Spleen (tissue), 11 donors: Measurements from ENCODE around the gene ARHGEF12. TPM values are rescaled to one million over a fixed set of nuclear protein-coding genes. Genes with fewer than 3 reads are reported as not detected.

Experiments used
- DNase-seq: peaks from one replicate; pipeline ENCODE4 v3.0.0-alpha.2; 2020
- H3K27ac ChIP-seq, 8 donors: fragments of 200-600 bp; sonication (generic) in 7 of 8; 1 replicate in 4 of 8; 2 replicates in 4 of 8; pipeline versions ENCODE4 v1.5.0 to v1.8.0; 2016 to 2021; ENCODE audit warnings: inconsistent platforms in 4 of 8, mild to moderate bottlenecking in 4 of 8, moderate library complexity in 1 of 8
- H3K27me3 ChIP-seq, 7 donors: fragments of 200-600 bp; sonication (generic) in 6 of 7; replicated peaks in 1 of 7; 1 replicate in 4 of 7; 2 replicates in 3 of 7; pipeline versions ENCODE4 v1.5.0 to v1.8.0; 2016 to 2021; ENCODE audit warnings: inconsistent platforms in 3 of 7, mild to moderate bottlenecking in 1 of 7
- H3K36me3 ChIP-seq, 6 donors: fragments of 200-600 bp; sonication (generic) in 5 of 6; 1 replicate in 4 of 6; 2 replicates in 2 of 6; pipeline versions ENCODE4 v1.5.0 to v1.8.0; 2016 to 2021; ENCODE audit warnings: inconsistent platforms in 2 of 6
- H3K4me1 ChIP-seq, 6 donors: fragments of 200-600 bp; sonication (generic) in 5 of 6; 1 replicate in 3 of 6; 2 replicates in 3 of 6; pipeline versions ENCODE4 v1.5.0 to v1.8.0; 2016 to 2021; ENCODE audit warnings: inconsistent platforms in 3 of 6
- H3K4me3 ChIP-seq, 8 donors: fragments of 200-600 bp; sonication (generic) in 7 of 8; 1 replicate in 4 of 8; 2 replicates in 4 of 8; pipeline versions ENCODE4 v1.5.0 to v1.8.0; 2016 to 2021; ENCODE audit warnings: inconsistent platforms in 4 of 8, mild to moderate bottlenecking in 4 of 8, moderate library complexity in 2 of 8
- H3K9me3 ChIP-seq, 8 donors: fragments of 200-600 bp; sonication (generic) in 7 of 8; 1 replicate in 4 of 8; 2 replicates in 4 of 8; pipeline versions ENCODE4 v1.5.0 to v1.8.0; 2016 to 2021; ENCODE audit warnings: inconsistent platforms in 4 of 8
- CTCF ChIP-seq, 11 experiments: fragments of 200-600 bp in 7 of 11; fragments of 450-650 bp in 4 of 11; sonication (generic) in 4 of 11; IDR thresholded peaks in 8 of 11; conservative IDR thresholded peaks in 3 of 11; 1 replicate in 7 of 11; 2 replicates in 4 of 11; pipeline versions ENCODE4 v1.4.0 to v1.8.0; 2016 to 2021; ENCODE audit warnings: antibody characterized with exemption in 11 of 11, inconsistent platforms in 4 of 11, mild to moderate bottlenecking in 1 of 11
- POLR2A ChIP-seq, 3 donors: fragments of 450-650 bp; IDR thresholded peaks; one replicate each; pipeline ENCODE4 v1.5.1; 2017; ENCODE audit warnings: antibody characterized with exemption in 3 of 3, mild to moderate bottlenecking in 1 of 3
- POLR2AphosphoS5 ChIP-seq, 3 donors: sonication (generic); formaldehyde crosslinking; IDR thresholded peaks; one replicate each; pipeline ENCODE4 v1.5.1; 2017; ENCODE audit warnings: antibody characterized with exemption in 3 of 3
- WGBS, 5 donors: extraction: QIAGEN DNeasy Blood & Tissue Kit in 3 of 5; methylation state at CpG; one replicate each; pipeline versions ENCODE4 v1.1.5 to v1.1.7; 2013 to 2018; 5-methylcytosine and 5-hydroxymethylcytosine counted together
- intact Hi-C: fragments of 100-400 bp; cut with DNase I; formaldehyde crosslinking; loops from one replicate; pipeline ENCODE4 v1.15.0; 2023; ENCODE audit warnings: low total_unique reads
- polyA plus RNA-seq, 3 donors: library from polyadenylated mRNA; stranded (reverse); fragments of 200-250 nt; gene quantifications; one replicate each; pipeline ENCODE4 v1.2.1, GENCODE V29; 2013
- total RNA-seq, 7 donors: library from RNA; depleted of rRNA in 3 of 7; stranded (reverse); fragments of >200 nt in 3 of 7; fragmentation: NEBNext Ultra II Directional in 4 of 7; extraction: Animal tissue kit (Norgen Biotek cat#: 25700) in 4 of 7; gene quantifications; one replicate each; pipeline versions ENCODE4 v1.1.0 to v1.2.1, GENCODE V29; 2016 to 2021
- donor health status: healthy with polysubstance abuse.
- donor health status: DM: no; HTN: no; CAD: no; lungs with moderate emphysema.
- donor health status: DM: no; HTN: no; CAD: no.
- donor health status: Bipolar disorder and iron deficiency.
- donor health status: healthy.
- donor health status: DM: no; HTN: no; CAD: no.
- donor health status: DM: yes; HTN: yes; CAD: no.

The ARHGEF12 gene
- total and polyA plus RNA-seq, 10 donors, result 5.6 to 122 (median 88.6) TPM

- Histone ChIP-seq H3K27me3 (no peaks in the 10 kb centered on the region), H3K27ac (peak overlapping the region in 2 of 8 donors; percentile 8 to 14), H3K36me3 (peaks cover 0 to 9% (median 0%) of the 10 kb centered on the region in 6 donors), H3K4me1 (peaks cover 0 to 23% (median 8%) of the 10 kb centered on the region in 6 donors), H3K4me3 (no peak overlapping the region), H3K9me3 (no peaks in the 10 kb centered on the region)
- no peak for DNase-seq
- WGBS, 5 donors, result 58 to 75% (median 68%) methylated on average over 6 of the region's 6 CpGs
- intact Hi-C loops, result no loop called here
- TF ChIP-seq POLR2A (IDR thresholded peaks at IDR 0.05) (no peak), CTCF (IDR thresholded peaks at IDR 0.05 in 8 of 11, conservative IDR thresholded peaks at IDR 0.05 in 3 of 11) (no peak), POLR2AphosphoS5 (IDR thresholded peaks at IDR 0.05) (no peak)
Measured at GRCh38 chr11:120404495-120404894, 68.3 kb downstream of the ARHGEF12 start.

GRCh38 chr11:120409655-120410054 lies 73.4 kb downstream of the ARHGEF12 start:
- peaks cover 0 to 15% (median 0%) of the 10 kb centered on the region in 6 donors for H3K36me3 ChIP-seq
- H3K27ac ChIP-seq, result no peak overlapping the region
- peaks cover 0 to 6% (median 2%) of the 10 kb centered on the region in 6 donors for H3K4me1 ChIP-seq
- no peak overlapping the region for H3K4me3 ChIP-seq
- no peaks in the 10 kb centered on the region for H3K9me3 ChIP-seq
- no peak for DNase-seq
- H3K27me3 ChIP-seq, result no peaks in the 10 kb centered on the region
- no peak for TF ChIP-seq POLR2AphosphoS5 (IDR thresholded peaks at IDR 0.05)
- no peak for TF ChIP-seq CTCF (IDR thresholded peaks at IDR 0.05 in 8 of 11, conservative IDR thresholded peaks at IDR 0.05 in 3 of 11)
- no peak for TF ChIP-seq POLR2A (IDR thresholded peaks at IDR 0.05)
- intact Hi-C loops, result no loop called here
- WGBS, 5 donors, result 91 to 97% (median 95%) methylated on average over 5 of the region's 5 CpGs

- intact Hi-C loops, result no loop called here
- no peak for DNase-seq
- Histone ChIP-seq H3K4me3 (no peak overlapping the region), H3K27ac (no peak overlapping the region), H3K27me3 (no peaks in the 10 kb centered on the region), H3K9me3 (no peaks in the 10 kb centered on the region), H3K4me1 (peaks cover 0 to 5% (median 0%) of the 10 kb centered on the region in 6 donors), H3K36me3 (peaks cover 0 to 15% (median 0%) of the 10 kb centered on the region in 6 donors)
- TF ChIP-seq POLR2A (IDR thresholded peaks at IDR 0.05) (no peak), CTCF (IDR thresholded peaks at IDR 0.05 in 8 of 11, conservative IDR thresholded peaks at IDR 0.05 in 3 of 11) (no peak), POLR2AphosphoS5 (IDR thresholded peaks at IDR 0.05) (no peak)
- WGBS, 5 donors, result 95 to 98% (median 97%) methylated on average over 8 of the region's 8 CpGs
Measured at GRCh38 chr11:120410622-120411380, 74.6 kb downstream of the ARHGEF12 start.

- no peak for DNase-seq
- Histone ChIP-seq H3K4me1 (peaks cover 0 to 5% (median 0%) of the 10 kb centered on the region in 6 donors), H3K9me3 (no peaks in the 10 kb centered on the region), H3K27ac (no peak overlapping the region), H3K36me3 (peaks cover 0 to 15% (median 0%) of the 10 kb centered on the region in 6 donors), H3K4me3 (no peak overlapping the region), H3K27me3 (no peaks in the 10 kb centered on the region)
- intact Hi-C loops, result no loop called here
- no peak for TF ChIP-seq POLR2AphosphoS5 (IDR thresholded peaks at IDR 0.05)
- no peak for TF ChIP-seq POLR2A (IDR thresholded peaks at IDR 0.05)
- TF ChIP-seq CTCF (IDR thresholded peaks at IDR 0.05 in 8 of 11, conservative IDR thresholded peaks at IDR 0.05 in 3 of 11), result no peak
Measured at GRCh38 chr11:120413480-120413879, 77.3 kb downstream of the ARHGEF12 start.
